Hematopoietic multipotent progenitor cell treated with erythropoietin and hydrocortisone succinate and interleukin-3 and kit ligand, for 4 days (in vitro differentiated cells): ENCODE data around the gene KRTCAP2.
"Not testable (repeated sequence)": the region's sequence is repeated elsewhere in the genome, so short reads cannot be mapped to it uniquely, and the experiment has no call there.

ENCODE experiments used
- DNase-seq: peaks from one replicate; pipeline ENCODE4 v3.0.0-alpha.2; 2015

KRTCAP2 gene

DNA sequence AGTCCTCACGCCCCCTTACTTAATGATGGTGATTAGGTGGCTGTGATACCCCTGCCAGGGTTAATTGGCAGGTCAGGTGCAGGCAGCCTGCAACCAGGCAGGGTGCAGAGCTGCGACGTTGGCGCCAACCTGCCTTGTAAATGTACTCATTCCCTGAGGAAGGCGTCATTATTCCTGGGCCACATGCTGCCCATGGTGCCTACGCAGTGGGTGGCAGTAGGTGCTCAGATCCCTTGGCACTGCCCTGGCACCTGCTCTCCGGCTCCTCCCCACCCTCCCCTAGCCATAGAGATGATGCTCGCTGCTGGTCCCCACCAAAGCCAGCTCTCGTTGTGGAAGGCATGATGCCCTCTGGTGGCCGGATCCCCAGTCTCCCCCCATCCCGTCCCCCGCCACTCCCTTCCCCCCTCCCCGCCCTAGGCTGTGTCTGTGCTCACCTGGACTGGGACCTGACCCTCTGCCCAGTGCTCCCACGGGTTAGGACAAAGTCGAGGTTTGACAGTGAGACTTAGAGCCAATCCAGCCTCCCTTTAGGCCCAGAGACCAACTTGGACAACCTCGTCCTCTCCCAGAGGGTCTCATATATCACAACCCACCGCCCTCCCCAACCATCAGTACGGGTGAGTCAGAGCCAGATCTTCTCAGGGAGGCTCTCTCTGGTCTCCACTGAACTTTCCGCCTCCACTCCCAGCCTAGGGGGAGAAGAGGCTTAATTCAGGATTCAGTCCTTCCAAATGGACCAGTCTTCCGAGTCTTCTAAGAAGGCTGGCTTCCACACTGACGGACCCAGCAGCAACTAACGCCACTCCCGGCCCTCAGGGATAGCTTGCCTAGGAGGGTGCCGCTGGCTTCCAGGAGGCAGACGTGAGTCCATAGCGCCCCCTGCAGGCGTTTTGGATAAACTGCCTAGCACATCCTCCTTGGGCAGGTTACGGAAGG, 5.7 kb downstream of the KRTCAP2 start:
- peak; percentile 96 for DNase-seq

DNA sequence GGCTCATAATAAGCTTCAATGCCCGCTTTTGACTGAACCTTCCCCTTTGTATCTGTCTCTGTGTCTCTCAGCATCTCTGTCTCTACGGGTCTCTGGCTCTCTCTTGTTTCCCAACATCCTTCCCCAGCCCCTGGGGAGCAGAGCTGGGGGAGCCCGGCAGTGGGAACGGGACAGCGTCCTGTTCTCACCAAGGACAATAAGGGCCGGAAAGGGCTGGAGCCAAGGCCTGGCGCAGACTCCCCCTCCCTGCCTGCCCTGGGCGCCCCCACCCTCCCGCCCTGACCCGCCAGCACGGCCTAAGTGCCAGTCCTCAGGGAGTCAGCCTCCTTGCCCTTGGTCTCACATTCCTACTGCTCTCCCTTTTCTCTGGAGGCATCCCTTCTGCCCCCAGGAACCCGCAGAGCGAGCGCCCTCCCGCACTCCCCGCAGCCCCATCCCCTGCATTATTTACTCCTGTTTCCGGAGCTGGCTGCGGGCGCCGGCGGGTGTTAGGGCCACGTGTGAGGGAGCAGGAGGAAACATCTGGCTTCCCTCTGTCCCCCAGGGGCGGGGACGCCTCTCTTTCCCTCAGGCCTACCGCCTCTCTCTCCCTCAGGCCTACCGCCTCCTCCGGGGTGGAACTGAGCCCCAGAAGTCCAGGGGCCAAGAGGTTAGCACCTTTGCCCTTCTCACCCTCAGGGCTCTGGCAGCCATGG, 6.5 kb downstream of the KRTCAP2 start:
- DNase-seq = peak; percentile 87

DNA sequence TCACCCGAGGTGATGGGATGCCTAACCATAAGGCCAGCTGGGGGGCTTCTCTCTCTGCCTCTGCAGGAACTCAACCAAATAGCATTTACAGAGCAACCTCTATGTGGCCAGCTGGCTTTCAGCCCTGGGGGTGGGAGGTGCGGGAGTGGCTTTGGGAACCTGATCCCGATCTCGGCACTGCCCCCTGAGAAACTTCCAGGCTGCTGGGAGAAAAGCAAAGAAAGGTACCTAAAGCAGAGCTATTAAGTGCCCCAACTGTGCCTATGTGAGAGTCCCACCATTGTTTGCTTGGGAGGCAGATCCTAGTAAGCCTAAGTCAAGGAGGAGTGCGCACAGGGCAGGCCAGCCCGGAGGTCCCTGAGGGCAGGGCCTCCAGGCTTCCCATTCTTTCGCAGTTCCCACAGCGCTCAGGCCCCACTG, 7.0 kb downstream of the KRTCAP2 start:
- no peak for DNase-seq

DNA sequence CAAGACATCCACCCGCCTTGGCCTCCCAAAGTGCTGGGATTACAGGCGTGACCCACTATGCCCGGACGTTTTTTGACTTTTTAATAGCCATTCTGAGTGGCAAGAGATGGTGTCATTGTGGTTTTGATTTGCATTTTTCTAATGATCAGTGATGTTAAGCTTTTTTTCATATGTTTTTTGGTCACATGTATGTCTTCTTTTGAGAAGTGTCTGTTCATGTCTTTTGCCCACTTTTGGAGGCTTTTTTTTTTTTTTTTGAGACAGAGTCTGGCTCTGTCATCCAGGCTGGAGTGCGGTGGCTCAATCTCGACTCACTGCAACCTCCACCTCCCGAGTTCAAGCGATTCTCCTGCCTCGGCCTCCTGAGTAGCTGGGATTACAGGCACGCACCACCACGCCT, 8.5 kb downstream of the KRTCAP2 start:
- DNase-seq = not testable (repeated sequence)

DNA sequence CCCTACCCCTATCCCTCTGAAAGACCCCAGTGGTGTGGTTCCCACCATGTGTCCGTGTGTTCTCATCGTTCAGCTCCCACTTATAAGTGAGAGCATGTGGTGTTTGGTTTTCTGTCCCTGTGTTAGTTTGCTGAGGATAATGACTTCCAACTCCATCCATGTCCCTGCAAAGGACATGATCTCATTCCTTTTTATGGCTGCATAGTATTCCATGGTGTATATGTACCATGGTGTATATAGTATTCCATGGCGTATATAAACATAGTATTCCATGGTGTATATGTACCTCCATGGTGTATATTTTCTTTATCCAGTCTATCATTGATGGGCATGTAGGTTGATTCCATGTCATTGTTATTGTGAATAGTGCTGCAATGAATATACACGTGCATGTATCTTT, 9.3 kb downstream of the KRTCAP2 start:
- DNase-seq = not testable (repeated sequence)

DNA sequence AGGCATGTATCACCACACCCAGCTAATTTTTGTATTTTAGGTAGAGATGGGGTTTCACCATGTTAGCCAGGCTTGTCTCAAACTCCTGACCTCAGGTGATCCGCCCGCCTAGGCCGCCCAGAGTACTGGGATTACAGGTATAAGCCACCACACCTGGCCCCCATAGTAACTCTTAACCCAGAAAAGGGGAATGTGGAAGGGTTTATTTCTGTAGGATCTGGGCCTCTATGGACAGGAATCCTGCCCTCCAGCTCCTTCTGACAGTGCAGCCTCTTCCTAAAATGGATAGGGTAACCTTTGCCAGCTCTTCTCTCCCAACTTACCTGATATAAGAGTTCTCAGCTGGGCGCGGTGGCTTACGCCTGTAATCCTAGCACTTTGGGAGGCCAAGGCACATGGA, 10.5 kb downstream of the KRTCAP2 start:
- not testable (repeated sequence) for DNase-seq

DNA sequence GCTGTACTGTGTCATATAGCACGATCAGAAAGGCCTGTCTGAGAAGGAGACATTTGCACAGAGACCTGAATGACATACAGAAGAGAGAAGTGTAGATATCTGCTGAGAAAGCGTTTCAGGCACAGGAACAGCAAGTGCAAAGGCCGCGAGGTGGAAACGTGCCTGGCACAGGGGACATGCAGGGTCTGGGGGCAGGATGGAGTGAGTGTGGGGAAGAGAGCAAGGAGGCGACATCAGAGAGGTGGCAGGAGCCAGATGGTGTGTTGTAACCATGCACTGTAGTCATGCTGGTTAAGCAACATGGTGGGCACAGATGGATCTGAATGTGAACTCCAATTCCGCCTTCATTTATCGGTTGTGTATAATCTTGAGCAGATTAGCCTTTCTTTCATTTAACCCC, 13.0 kb downstream of the KRTCAP2 start:
- DNase-seq = peak; percentile 21

DNA sequence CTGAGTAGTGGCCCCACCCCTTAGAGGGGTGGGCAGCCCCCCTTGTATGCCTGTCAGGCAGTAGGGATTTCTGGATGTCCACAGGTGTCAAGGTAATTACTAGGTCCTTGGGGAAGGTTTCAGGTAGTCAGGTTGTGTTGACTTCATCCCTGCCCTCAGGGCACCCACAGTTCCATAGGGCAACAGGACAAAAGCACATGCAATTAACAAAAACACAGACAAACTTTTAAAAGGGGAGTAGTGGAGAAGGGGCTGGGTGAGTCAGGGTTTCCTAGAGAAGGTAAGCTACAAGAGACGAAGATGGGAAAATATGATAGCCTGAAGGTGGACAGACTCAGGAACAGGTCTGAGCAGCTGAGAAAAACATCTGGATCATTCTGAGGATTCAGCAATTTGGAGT, 14.1 kb downstream of the KRTCAP2 start:
- DNase-seq = no peak

DNA sequence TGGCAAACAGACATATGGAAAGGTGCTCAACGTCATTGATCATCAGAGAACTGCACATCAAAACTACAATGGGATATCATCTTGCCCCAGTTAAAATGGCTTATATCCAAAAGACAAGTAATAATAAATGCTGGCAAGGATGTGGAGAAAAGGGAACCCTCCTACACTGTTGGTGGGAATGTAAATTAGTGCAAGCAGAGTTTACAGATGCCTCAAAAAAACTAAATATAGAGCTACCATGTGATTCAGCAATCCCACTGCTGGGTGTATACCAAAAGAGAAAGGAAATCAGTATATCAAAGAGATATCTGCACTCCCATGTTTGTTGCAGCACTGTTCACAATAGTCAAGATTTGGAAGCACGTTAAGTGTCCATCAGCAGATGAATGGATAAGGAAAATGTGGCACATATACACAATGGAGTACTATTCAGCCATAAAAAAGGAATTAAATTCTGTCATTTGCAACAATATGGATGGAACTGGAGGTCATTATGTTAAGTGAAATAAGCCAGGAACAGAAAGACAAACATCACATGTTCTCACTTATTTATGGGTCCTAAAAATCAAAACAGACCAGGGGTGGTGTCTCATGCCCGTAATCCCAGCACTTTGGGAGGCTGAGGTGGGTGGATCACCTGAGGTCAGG, 17.0 kb downstream of the KRTCAP2 start:
- not testable (repeated sequence) for DNase-seq

DNA sequence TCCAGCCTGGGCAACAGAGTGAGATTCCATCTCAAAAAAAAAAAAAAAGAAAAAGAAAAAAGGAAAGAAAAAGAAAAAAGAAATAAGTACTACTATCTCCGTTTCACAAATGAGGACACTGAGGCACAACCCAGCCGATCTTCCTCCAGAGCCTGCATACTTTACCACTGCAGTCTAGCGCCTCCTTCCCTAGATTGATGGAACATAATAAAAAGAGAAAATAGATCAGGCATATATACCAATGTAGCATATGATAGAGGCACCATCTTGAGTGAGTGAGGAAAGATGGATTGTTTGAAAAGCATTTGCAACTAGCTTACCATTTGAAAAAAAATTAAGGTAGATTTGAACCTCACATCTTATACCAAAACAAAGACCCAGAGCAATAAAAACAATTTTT, 27.6 kb downstream of the KRTCAP2 start:
- DNase-seq = no peak

DNA sequence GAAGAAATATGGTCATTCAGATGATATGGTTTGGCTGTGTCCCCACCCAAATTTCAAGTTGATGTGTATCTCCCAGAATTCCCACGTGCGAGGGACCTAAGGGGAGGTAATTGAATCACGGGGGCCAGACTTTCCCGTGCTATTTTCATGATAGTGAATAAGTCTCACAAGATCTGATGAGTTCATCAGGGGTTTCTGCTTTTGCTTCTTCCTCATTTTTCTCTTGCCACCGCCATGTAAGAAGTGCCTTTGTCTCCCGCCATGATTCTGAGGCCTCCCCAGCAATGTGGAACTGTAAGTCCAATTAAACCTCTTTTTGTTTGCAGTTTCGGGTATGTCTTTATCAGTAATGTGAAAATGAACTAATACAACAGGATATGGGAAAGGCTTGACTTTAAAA, 31.4 kb downstream of the KRTCAP2 start:
- peak; percentile 20 for DNase-seq

DNA sequence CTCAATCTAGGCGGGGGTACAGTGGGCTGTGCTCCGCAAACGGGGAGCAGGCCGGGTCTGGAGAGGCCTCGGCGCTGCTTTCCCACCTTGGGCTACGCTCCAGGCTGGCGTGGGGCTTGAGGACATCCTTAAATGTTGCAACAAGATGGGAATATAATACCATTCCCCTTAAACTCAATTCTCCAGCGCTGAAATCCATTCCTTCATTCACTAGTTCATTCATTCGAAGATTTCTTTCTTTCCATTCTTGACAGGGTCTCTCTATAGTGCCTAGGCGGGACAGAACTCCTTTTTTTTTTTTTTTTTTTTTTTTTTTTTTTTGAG, 32.5 kb downstream of the KRTCAP2 start:
- no peak for DNase-seq

DNA sequence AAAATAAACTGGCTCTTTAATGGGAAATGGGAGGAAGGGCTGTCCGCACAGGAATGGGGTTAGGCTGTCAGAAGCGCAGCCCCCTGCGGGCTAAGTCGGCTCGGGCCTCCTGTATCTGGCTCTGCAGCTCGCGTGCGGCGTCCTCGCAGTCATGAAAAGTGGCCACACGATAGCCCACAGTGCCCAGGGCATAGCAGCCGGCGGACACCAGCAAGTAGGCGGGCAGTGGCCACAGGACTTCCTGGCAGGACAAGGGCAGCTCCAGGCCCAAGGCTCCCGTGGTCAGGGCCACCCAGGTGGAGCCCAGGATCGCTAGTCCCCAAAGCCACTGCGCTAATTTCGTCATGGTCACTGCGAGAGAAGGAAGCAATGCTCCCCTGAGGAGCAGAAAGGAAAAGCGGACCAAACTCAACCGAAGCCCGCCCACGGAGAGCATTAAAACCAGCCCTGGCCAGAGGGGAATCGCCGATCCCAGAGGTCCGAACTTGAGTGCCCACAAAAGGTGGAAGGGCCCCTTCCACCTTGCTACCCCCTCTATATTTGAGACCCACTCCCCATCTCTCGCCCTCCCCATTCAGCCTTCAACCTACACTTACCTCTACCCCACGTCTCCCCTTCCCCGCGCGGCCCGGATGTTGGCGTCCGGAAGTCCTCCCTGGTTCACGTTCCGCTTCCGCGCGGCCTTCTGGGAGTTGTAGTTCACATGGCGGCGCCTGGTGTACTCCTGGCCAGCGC, 33.0 kb downstream of the KRTCAP2 start, which contains the start of gene DPM3:
Gene DPM3, minus strand, starts transcription at position 637 of the 735 bp plus-strand sequence. Its CDS starts 291 bp downstream, at position 346.
- DNase-seq = peak; percentile 96

DNA sequence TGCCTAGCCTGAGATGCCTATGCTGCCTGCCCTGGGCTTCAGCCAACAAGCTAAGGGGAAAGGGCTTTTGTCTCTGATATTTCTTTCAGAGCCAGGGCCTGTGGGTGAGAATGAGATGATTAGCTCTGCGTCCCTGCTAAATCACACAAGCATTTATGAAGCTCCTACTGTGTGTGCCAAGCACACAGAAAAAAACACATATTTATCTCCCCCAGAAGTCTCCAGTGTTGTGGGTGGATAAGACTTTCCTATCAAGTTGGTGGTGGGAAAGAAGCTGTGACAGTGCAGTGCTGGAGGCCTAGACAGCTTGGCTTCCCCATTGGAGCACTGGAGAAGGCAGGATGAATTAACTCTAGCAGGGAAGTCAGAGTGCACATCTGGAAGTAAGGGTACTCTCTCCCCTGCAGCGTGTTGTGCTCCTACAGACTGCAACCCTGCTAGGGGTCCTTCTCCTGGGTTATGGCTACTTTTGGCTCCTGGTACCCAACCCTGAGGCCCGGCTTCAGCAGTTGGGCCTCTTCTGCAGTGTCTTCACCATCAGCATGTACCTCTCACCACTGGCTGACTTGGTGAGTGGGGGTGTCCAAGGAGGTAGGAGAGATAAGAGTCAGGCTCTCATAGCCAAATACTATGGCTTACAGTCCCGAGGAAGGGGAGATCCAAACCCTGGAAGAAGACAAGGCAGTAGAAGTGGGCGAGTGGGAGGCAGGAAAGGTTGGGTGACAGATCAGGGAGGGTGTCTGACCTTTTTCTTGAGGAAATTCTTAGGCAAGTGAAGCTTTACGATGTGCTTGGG, 35.8 kb downstream of the KRTCAP2 start:
- DNase-seq = peak; percentile 50

DNA sequence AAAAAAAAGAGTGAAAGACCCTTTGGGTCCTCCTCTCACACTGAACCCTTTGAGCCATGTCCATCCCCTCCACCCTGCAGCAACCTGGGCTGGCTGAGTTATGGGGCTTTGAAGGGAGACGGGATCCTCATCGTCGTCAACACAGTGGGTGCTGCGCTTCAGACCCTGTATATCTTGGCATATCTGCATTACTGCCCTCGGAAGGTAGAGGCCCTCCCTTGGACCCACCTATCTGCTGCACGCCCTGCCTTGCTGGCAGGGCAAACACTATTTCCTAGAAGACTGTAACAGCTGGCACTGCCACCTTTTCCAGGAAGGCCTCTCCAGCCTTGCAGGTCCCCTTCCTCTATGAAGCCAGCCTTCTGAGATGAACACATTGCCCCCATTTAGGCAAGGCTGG, 36.4 kb downstream of the KRTCAP2 start:
- peak; percentile 60 for DNase-seq

DNA sequence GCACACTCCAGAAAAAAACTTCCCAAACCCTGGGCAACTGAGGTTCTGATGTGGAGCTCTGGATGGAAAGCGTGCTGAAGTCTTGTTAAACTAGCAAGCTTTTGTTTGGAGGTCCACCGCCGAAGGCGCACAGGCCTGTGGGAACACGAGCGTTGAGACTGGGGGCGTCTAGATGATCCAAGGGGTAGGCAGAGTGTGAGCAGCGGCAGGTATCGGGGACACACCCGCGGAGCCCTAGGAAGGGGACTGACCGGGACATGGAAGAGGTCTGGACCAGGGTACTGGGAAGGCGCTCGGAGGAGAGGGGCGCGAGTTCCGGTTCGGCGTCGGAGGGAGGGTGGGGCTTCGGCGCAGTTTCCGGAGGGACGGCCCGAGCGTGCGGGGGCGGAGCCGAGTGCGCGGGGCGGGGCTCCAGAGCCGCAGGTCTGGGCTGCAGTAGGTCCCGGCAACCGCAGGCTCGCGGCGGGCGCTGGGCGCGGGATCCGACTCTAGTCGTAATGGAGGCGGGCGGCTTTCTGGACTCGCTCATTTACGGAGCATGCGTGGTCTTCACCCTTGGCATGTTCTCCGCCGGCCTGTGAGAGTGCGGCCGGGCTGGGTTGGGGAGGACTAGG, 37.6 kb downstream of the KRTCAP2 start, which contains the start of gene SLC50A1:
Gene SLC50A1, plus strand, starts transcription at position 438 of the 614 bp plus-strand sequence. Its CDS starts 60 bp downstream, at position 498.
- DNase-seq = peak; percentile 97

DNA sequence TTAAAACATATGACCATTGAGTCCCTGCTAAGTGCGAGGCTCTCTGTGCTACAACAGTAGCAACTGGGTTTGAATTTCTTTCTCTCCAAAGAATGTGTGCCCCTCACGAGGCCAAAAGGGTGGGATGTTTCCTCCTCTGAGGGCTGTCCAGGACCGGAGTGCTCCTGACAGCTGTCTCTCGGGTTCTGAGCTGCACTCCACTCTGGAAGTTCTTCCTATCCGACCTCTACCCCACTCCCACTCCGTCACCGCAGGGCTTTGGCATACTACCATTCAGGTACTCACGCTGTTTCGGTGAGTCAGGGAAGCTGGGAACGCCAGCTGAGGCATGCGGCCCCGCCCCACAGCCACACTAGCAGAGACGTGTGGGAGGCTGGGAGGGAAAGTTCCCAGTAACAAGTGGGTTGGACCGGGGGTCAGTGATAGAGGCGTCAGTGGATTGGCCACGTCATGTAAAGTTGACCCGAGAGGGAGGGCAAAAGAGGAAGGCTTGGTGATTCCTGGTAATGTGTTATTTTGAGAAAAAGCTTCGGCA, 38.2 kb downstream of the KRTCAP2 start:
- peak; percentile 85 for DNase-seq

DNA sequence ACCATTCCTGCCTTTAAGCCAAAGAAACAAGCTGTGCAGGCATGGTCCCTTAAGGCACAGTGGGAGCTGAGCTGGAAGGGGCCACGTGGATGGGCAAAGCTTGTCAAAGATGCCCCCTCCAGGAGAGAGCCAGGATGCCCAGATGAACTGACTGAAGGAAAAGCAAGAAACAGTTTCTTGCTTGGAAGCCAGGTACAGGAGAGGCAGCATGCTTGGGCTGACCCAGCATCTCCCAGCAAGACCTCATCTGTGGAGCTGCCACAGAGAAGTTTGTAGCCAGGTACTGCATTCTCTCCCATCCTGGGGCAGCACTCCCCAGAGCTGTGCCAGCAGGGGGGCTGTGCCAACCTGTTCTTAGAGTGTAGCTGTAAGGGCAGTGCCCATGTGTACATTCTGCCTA, 38.8 kb downstream of the KRTCAP2 start:
- no peak for DNase-seq

DNA sequence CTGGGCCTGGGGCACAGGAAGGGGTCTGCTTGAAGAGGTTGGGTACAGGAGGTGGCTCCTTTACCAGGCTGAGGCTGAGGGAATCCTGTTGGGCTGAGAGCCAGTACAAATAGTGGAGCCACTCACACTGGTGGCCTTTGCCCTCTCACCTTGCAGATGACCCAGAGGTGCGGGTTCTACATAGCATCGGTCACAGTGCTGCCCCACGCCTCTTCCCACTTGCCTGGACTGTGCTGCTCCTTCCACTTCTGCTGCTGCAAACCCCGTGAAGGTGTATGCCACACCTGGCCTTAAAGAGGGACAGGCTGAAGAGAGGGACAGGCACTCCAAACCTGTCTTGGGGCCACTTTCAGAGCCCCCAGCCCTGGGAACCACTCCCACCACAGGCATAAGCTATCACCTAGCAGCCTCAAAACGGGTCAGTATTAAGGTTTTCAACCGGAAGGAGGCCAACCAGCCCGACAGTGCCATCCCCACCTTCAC, 39.3 kb downstream of the KRTCAP2 start:
- no peak for DNase-seq

DNA sequence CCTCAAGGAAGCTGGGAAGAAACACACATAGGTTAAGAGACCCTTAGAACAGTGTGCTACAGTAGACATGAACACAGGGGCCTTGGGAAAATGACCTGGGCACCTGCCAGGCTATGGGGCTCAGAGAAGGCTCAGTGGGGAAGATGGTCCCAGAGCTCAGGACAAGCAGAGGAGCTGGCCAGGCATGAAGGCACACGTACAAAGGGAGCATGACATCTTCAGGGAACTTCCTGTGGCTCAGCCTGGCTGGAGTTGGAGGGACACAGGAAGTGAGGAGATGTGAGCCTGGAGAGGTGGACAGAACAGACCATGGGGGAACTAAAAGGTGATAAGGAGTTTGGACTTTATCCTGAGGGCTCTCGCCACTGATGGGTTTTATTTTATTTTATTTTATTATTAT, 41.2 kb downstream of the KRTCAP2 start:
- no peak for DNase-seq

DNA sequence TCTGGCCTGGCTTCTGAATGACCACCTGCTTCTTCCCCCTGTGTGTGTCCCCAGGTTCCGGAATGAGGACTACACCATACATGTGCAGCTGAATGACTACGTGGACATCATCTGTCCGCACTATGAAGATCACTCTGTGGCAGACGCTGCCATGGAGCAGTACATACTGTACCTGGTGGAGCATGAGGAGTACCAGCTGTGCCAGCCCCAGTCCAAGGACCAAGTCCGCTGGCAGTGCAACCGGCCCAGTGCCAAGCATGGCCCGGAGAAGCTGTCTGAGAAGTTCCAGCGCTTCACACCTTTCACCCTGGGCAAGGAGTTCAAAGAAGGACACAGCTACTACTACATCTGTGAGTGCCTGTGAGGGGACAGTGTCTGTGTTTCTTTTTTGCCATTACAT, 41.8 kb downstream of the KRTCAP2 start:
- DNase-seq = no peak
